PFSK-1 (cell line): ENCODE results near the gene FAM78B.

ENCODE experiments used
- POLR2AphosphoS5 ChIP-seq: IDR thresholded peaks from 2 replicates; pipeline ENCODE4 v1.6.1; 2012; ENCODE audit warnings: low read depth, mild to moderate bottlenecking, control low read depth, low read length, moderate library complexity
- REST ChIP-seq, 2 experiments: IDR thresholded peaks; 2 replicates each; pipeline versions ENCODE4 v1.6.1 to v1.8.0; 2011 to 2012; ENCODE audit warnings: low read depth in 2 of 2, low read length in 2 of 2, control low read depth in 1 of 2, inconsistent platforms in 1 of 2, mild to moderate bottlenecking in 1 of 2, moderate library complexity in 1 of 2; ENCODE audit not compliant: insufficient read depth in 1 of 2
- SIN3A ChIP-seq: IDR thresholded peaks from 2 replicates; pipeline ENCODE4 v1.6.1; 2012; ENCODE audit warnings: mild to moderate bottlenecking, low read length, moderate library complexity, borderline replicate concordance; ENCODE audit not compliant: insufficient read depth
- TAF1 ChIP-seq: IDR thresholded peaks from 2 replicates; pipeline ENCODE4 v1.6.1; 2012; ENCODE audit warnings: low read length, control low read depth, borderline replicate concordance; ENCODE audit not compliant: insufficient read depth

DNA sequence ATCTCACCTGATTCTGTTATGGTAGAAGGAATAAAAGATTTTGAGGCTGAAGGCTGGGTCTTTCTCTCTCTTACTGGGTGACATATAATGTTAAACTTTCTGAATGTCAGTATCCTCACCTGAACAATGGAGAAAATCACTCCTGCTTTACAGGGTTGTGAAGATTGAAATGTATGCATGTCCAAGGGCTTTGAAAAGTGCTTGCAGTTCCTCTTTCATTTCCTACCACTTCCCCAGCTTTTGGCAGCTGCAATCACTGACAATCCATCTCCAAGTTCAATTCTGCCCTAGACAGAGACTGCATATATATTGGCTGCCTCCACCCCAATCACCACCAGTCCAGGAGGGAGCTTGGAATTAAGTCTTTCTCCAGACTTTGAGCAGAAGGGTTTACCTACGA is 39.8 kb downstream of the FAM78B start:
- no peak for TF ChIP-seq POLR2AphosphoS5
- no peak for TF ChIP-seq TAF1
- no peak for TF ChIP-seq REST (IDR thresholded peaks at IDR 0.05; ENCODE audit: insufficient read depth in 1 of 2, low read depth in 2 of 2, low read length in 2 of 2)
- TF ChIP-seq SIN3A = no peak
